22Rv1 (cell line): ENCODE results near the gene ATP2A3.

Experiments
- CTCF ChIP-seq: fragments of 450-650 bp; IDR thresholded peaks from 2 replicates; pipeline ENCODE4 v1.5.1; 2017; ENCODE audit warnings: mild to moderate bottlenecking
- ZFX ChIP-seq: fragments of 450-650 bp; IDR thresholded peaks from 2 replicates; pipeline ENCODE4 v1.6.1; 2017; ENCODE audit warnings: antibody characterized with exemption, borderline replicate concordance

- TF ChIP-seq CTCF (no peak), ZFX (no peak)
These were observed 19.5 kb downstream of the ATP2A3 start for GRCh38 chr17:3944485-3945388.
